Mucosa of stomach (tissue), 1 donor: Measurements from ENCODE around the gene SUDS3.
"Not testable (repeated sequence)": the region's sequence is repeated elsewhere in the genome, so short reads cannot be mapped to it uniquely, and the experiment has no call there.

ENCODE experiments used
- H3K27me3 ChIP-seq: one replicate; pipeline ENCODE4 v1.7.0; 2013; ENCODE audit warnings: mild to moderate bottlenecking, low read length; ENCODE audit not compliant: control insufficient read depth, insufficient read depth
- H3K36me3 ChIP-seq: one replicate; pipeline ENCODE4 v1.7.0; 2013; ENCODE audit warnings: low read length; ENCODE audit not compliant: control insufficient read depth, insufficient read depth
- H3K4me1 ChIP-seq: one replicate; pipeline ENCODE4 v1.7.0; 2013; ENCODE audit warnings: mild to moderate bottlenecking, low read length; ENCODE audit not compliant: control insufficient read depth, insufficient read depth
- H3K4me3 ChIP-seq: one replicate; pipeline ENCODE4 v1.7.0; 2013; ENCODE audit warnings: low read length
- H3K9ac ChIP-seq: one replicate; pipeline ENCODE4 v1.7.0; 2013; ENCODE audit warnings: mild to moderate bottlenecking, low read length, moderate library complexity
- H3K9me3 ChIP-seq: one replicate; pipeline ENCODE4 v1.7.0; 2013; ENCODE audit warnings: mild to moderate bottlenecking, low read length, moderate library complexity; ENCODE audit not compliant: control insufficient read depth
- donor health status: Pancreatic carcinoma.

Gene SUDS3

GRCh38 chr12:118375348-118375747 lies 1.0 kb upstream of the SUDS3 start:
- Histone ChIP-seq H3K4me3 (no peak overlapping the region), H3K36me3 (no peaks in the 10 kb centered on the region), H3K27me3 (no peaks in the 10 kb centered on the region), H3K9ac (no peak overlapping the region), H3K4me1 (peaks cover 29% of the 10 kb centered on the region), H3K9me3 (no peaks in the 10 kb centered on the region)

GRCh38 chr12:118377021-118377883 lies 897 bp downstream of the SUDS3 start:
- no peaks in the 10 kb centered on the region for H3K36me3 ChIP-seq
- peak overlapping the region; percentile 81 for H3K9ac ChIP-seq
- peaks cover 24% of the 10 kb centered on the region for H3K4me1 ChIP-seq
- H3K4me3 ChIP-seq = peak overlapping the region; percentile 81
- H3K9me3 ChIP-seq = no peaks in the 10 kb centered on the region
- H3K27me3 ChIP-seq = no peaks in the 10 kb centered on the region

DNA sequence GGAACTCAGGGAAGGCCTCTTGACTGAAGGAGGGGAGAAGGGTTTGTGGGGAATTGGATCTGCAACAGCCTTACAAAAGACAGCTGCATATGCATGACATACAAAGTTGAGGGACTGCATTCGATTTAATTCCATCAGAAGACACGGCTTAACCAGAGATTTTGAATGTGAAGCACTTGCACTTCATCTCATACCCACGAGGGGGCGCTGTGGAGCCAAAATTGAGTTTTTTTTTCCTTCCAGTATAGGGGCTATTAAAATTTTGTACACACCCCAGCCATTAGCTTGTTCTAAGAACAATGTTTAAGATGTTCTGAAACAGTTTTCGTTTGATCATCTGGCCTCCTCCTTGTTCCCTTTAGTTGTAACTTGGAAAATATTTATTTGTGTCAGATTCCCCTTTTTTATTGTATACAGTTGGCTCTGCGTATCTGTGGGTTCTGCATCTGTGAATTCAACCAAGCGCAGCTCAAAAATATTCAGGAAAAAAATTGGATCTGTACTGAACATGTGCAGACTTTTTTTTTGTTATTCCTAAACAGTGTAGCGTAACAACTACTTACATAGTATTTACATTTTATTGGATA lies 1.6 kb downstream of the SUDS3 start:
- no peaks in the 10 kb centered on the region for H3K27me3 ChIP-seq
- peak overlapping the region; percentile 81 for H3K4me3 ChIP-seq
- H3K9me3 ChIP-seq = no peaks in the 10 kb centered on the region
- H3K4me1 ChIP-seq = peaks cover 24% of the 10 kb centered on the region
- peak overlapping the region; percentile 81 for H3K9ac ChIP-seq
- no peaks in the 10 kb centered on the region for H3K36me3 ChIP-seq

- Histone ChIP-seq H3K27me3 (no peaks in the 10 kb centered on the region), H3K4me1 (no peaks in the 10 kb centered on the region), H3K9me3 (no peaks in the 10 kb centered on the region), H3K36me3 (peaks cover 20% of the 10 kb centered on the region), H3K4me3 (no peak overlapping the region), H3K9ac (no peak overlapping the region)
Observed at GRCh38 chr12:118391424-118391823, 15.1 kb downstream of the SUDS3 start.

DNA sequence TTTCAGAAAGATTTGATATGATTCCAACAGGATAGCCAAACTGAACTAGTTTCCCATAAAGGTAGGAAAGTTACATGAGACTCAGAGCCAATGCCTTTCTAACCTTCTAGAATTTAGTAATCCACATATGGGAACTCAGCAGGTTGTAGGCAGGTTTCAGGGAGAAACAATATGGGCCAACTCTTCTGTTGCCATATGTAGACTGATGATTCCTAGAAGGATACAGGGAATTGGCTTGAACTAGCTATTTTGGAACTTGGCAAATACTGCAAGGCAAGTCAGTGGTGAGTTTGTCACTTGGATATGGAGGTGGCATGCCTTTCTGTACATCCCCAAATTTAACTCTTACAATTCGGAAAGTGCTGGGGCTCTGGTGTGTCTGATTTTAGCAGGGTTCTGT lies 15.5 kb downstream of the SUDS3 start:
- Histone ChIP-seq H3K4me1 (no peaks in the 10 kb centered on the region), H3K36me3 (peaks cover 16% of the 10 kb centered on the region), H3K9me3 (no peaks in the 10 kb centered on the region), H3K9ac (no peak overlapping the region), H3K4me3 (no peak overlapping the region), H3K27me3 (no peaks in the 10 kb centered on the region)

GRCh38 chr12:118397708-118398440 lies 21.5 kb downstream of the SUDS3 start:
- Histone ChIP-seq H3K9me3 (no peaks in the 10 kb centered on the region), H3K36me3 (no peaks in the 10 kb centered on the region), H3K9ac (no peak overlapping the region), H3K4me1 (no peaks in the 10 kb centered on the region), H3K27me3 (no peaks in the 10 kb centered on the region), H3K4me3 (no peak overlapping the region)

- H3K9me3 ChIP-seq = no peaks in the 10 kb centered on the region
- H3K9ac ChIP-seq = no peak overlapping the region
- H3K27me3 ChIP-seq = no peaks in the 10 kb centered on the region
- no peak overlapping the region for H3K4me3 ChIP-seq
- no peaks in the 10 kb centered on the region for H3K36me3 ChIP-seq
- H3K4me1 ChIP-seq = no peaks in the 10 kb centered on the region
Observed at GRCh38 chr12:118398524-118398923, 22.2 kb downstream of the SUDS3 start.

DNA sequence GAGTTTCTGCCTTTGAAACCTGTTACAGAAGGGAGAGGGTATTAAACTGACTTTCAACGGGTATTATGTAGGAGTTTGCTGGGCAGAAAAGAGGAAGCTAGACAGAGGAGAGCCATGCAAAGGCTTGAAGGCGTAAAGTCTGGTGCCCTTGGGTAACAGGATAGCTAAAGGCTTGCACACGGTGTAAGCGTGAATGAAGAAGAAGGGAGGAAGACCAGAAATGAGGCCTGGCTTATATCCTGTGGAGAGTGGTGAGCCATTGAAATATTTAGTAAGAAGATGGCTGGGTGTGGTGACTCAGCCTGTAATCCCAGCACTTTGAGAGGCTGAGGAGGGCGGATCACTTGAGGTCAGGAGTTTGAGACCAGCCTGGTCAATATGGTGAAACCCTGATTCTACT lies 22.6 kb downstream of the SUDS3 start:
- H3K4me1 ChIP-seq = no peaks in the 10 kb centered on the region
- no peaks in the 10 kb centered on the region for H3K27me3 ChIP-seq
- no peaks in the 10 kb centered on the region for H3K36me3 ChIP-seq
- no peak overlapping the region for H3K9ac ChIP-seq
- no peaks in the 10 kb centered on the region for H3K9me3 ChIP-seq
- H3K4me3 ChIP-seq = no peak overlapping the region

DNA sequence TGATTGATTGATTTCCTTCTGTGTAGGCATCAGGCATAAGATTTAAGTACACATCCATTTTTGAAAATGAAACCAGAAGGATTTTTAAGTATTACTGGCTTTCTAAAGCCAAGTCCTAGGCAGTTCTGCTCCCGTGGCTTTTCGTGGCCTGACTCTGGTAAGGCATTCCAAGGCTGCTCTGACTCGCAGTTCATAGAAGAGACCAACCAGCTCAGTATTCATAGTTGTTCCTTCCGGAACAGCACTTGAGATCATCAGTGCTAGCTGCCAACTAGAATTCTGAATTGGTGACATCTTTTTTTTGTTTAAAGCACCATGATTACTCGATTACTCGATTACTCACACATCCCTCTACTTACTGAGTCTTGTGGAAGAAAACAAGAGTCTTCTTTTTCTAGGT lies 25.9 kb downstream of the SUDS3 start:
- H3K4me3 ChIP-seq = no peak overlapping the region
- no peaks in the 10 kb centered on the region for H3K36me3 ChIP-seq
- no peaks in the 10 kb centered on the region for H3K4me1 ChIP-seq

DNA sequence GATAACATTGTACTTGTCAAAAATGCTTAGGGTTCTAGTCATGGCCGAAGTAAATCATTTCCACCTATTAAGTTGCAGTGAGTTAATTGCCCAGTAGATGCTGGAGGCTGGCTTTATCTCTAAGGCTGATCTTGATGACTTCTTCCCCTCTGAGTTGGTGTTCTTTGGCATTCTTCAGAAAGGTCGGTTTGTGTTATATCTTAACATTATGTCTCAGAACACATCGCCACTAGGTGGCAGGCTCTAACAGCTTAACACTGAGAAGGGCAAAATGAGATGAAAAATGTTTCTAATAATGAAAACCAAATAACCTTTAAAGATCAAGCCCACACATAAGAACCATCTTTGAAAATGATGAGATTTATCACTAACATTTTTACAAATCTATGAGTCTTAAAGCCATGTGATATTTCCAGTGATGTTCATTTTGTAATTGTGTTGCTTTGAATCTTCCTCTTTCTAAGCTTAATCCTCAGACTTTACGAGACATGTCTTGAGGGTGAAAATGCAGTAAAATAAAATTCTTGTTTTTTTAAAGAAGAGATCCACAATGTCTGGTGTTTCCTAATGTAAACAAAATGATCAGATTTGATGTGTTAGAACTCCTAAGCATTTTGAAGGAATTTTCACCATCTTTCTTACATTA lies 28.6 kb downstream of the SUDS3 start:
- Histone ChIP-seq H3K27me3 (no peaks in the 10 kb centered on the region), H3K9me3 (no peaks in the 10 kb centered on the region), H3K4me1 (peaks cover 7% of the 10 kb centered on the region), H3K9ac (no peak overlapping the region), H3K4me3 (no peak overlapping the region), H3K36me3 (no peaks in the 10 kb centered on the region)

More for the DNA sequence above, 25.9 kb downstream of the SUDS3 start:
- Histone ChIP-seq H3K9me3 (no peaks in the 10 kb centered on the region), H3K27me3 (no peaks in the 10 kb centered on the region), H3K9ac (no peak overlapping the region)

- not testable (repeated sequence) for H3K9ac ChIP-seq, H3K4me3 ChIP-seq, H3K9me3 ChIP-seq, H3K27me3 ChIP-seq
- Histone ChIP-seq H3K4me1 (peaks cover 11% of the 10 kb centered on the region), H3K36me3 (peaks cover 11% of the 10 kb centered on the region)
Observed at GRCh38 chr12:118408241-118408640, 31.9 kb downstream of the SUDS3 start.

DNA sequence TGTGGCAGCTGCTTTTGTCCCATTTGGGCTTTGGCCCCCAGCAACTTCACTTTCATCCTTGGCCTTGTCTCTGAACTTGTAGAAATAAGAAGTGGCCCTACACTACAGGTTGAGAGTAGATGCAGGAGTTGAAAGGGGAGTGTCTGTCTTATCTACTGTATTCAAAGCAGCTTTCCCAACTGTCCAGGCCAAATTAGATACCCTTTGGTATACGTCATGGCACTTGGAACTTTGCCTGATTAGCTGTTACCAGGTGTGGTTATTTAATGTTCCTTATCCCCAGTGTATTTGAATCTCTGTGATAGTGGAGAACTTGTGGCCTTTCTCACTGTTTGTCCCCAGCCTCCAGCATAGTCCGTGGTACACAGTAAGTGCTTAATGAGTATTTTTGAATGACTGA lies 33.5 kb downstream of the SUDS3 start:
- H3K4me1 ChIP-seq = peaks cover 11% of the 10 kb centered on the region
- H3K9me3 ChIP-seq = no peaks in the 10 kb centered on the region
- H3K9ac ChIP-seq = no peak overlapping the region
- H3K27me3 ChIP-seq = no peaks in the 10 kb centered on the region
- peaks cover 11% of the 10 kb centered on the region for H3K36me3 ChIP-seq
- no peak overlapping the region for H3K4me3 ChIP-seq
